ENCODE measurements around the gene PAH. TPM values are rescaled to one million over a fixed set of nuclear protein-coding genes. Genes with fewer than 3 reads are reported as not detected.

Gene PAH
- total RNA-seq, 1 donor from 2014 or later, result not detected

- no peaks in the 10 kb centered on the region for H3K4me1 ChIP-seq
- H3K36me3 ChIP-seq, result no peaks in the 10 kb centered on the region
- no peaks in the 10 kb centered on the region for H3K27me3 ChIP-seq
- no peak overlapping the region for H3K4me3 ChIP-seq
- TF ChIP-seq CTCF (IDR thresholded peaks at IDR 0.05), result no peak
- no peak for DNase-seq (ENCODE audit: low spot score in 2 of 2)
- H3K27ac ChIP-seq, result no peak overlapping the region
- H3K9me3 ChIP-seq, result no peaks in the 10 kb centered on the region
- intact Hi-C loops (cut with DNase I), result no loop called here
Measured at GRCh38 chr12:102902093-102902492, 15.0 kb downstream of the PAH start.

GRCh38 chr12:102900389-102900788, 16.7 kb downstream of the PAH start:
- no peak for DNase-seq (ENCODE audit: low spot score in 2 of 2)
- no peak overlapping the region for H3K27ac ChIP-seq
- no peaks in the 10 kb centered on the region for H3K27me3 ChIP-seq
- no peaks in the 10 kb centered on the region for H3K36me3 ChIP-seq
- H3K4me1 ChIP-seq, result no peaks in the 10 kb centered on the region
- H3K4me3 ChIP-seq, result no peak overlapping the region
- no peak for TF ChIP-seq CTCF (IDR thresholded peaks at IDR 0.05)
- intact Hi-C loops (cut with DNase I), result no loop called here
- H3K9me3 ChIP-seq, result no peaks in the 10 kb centered on the region

- no peak for DNase-seq (ENCODE audit: low spot score in 2 of 2)
- no peak overlapping the region for H3K27ac ChIP-seq
- intact Hi-C loops (cut with DNase I), result no loop called here
- no peaks in the 10 kb centered on the region for H3K27me3 ChIP-seq
- no peaks in the 10 kb centered on the region for H3K36me3 ChIP-seq
- no peaks in the 10 kb centered on the region for H3K4me1 ChIP-seq
- H3K4me3 ChIP-seq, result no peak overlapping the region
- H3K9me3 ChIP-seq, result no peaks in the 10 kb centered on the region
- no peak for TF ChIP-seq CTCF (IDR thresholded peaks at IDR 0.05)
Measured at GRCh38 chr12:102896067-102896466, 21.0 kb downstream of the PAH start.

- no peak for TF ChIP-seq CTCF (IDR thresholded peaks at IDR 0.05)
Measured at GRCh38 chr12:102891756-102892155, 25.3 kb downstream of the PAH start.

GRCh38 chr12:102888511-102888910, 28.5 kb downstream of the PAH start:
- Histone ChIP-seq H3K27me3 (no peaks in the 10 kb centered on the region), H3K36me3 (no peaks in the 10 kb centered on the region), H3K4me3 (no peak overlapping the region), H3K4me1 (no peaks in the 10 kb centered on the region), H3K27ac (no peak overlapping the region), H3K9me3 (no peaks in the 10 kb centered on the region)
- intact Hi-C loops (cut with DNase I), result no loop called here
- TF ChIP-seq CTCF (IDR thresholded peaks at IDR 0.05), result no peak
- DNase-seq (ENCODE audit: low spot score in 2 of 2), result no peak

More at GRCh38 chr12:102891756-102892155, 25.3 kb downstream of the PAH start:
- DNase-seq (ENCODE audit: low spot score in 2 of 2), result no peak
- no peaks in the 10 kb centered on the region for H3K36me3 ChIP-seq
- H3K27ac ChIP-seq, result no peak overlapping the region
- H3K9me3 ChIP-seq, result no peaks in the 10 kb centered on the region
- H3K4me1 ChIP-seq, result no peaks in the 10 kb centered on the region
- H3K4me3 ChIP-seq, result no peak overlapping the region
- intact Hi-C loops (cut with DNase I), result no loop called here
- H3K27me3 ChIP-seq, result no peaks in the 10 kb centered on the region

Measured in ascending aorta (tissue), 2 donors.